HG03378 (cell line): Measurements from ENCODE around the gene ABHD14A.
A peak's percentile ranks its signal among the peaks of the same experiment; 100 is the strongest.

Experiments
- ATAC-seq: cut with Tn5 transposase; IDR thresholded peaks from one replicate; pipeline ENCODE4 v1.9.1; 2021; ENCODE audit warnings: mild to moderate bottlenecking, moderate library complexity; ENCODE audit not compliant: unreplicated experiment

The ABHD14A gene

GRCh38 chr3:51940648-51941462, 34.0 kb upstream of the ABHD14A start:
- ATAC-seq: no peak

- ATAC-seq: no peak
Observed at GRCh38 chr3:51941463-51941797, 33.4 kb upstream of the ABHD14A start.

- ATAC-seq: peak; percentile 87
Observed at GRCh38 chr3:51941798-51942602, 32.9 kb upstream of the ABHD14A start, which contains the start of the genes PARP3 and RRP9. Gene PARP3, plus strand, starts transcription at chr3:51942363. Its CDS starts 993 bp downstream, at chr3:51943356. Gene RRP9, minus strand, starts transcription at chr3:51941904. Its CDS starts 37 bp downstream, at chr3:51941867.

GRCh38 chr3:51942603-51943450, 32.0 kb upstream of the ABHD14A start:
- ATAC-seq: no peak

- ATAC-seq: no peak
Observed at GRCh38 chr3:51943451-51944391, 31.1 kb upstream of the ABHD14A start.

- ATAC-seq: no peak
Observed at GRCh38 chr3:51944451-51945021, 30.3 kb upstream of the ABHD14A start.

- ATAC-seq: no peak
Observed at GRCh38 chr3:51945031-51945840, 29.6 kb upstream of the ABHD14A start.

GRCh38 chr3:51945926-51946705, 28.7 kb upstream of the ABHD14A start:
- ATAC-seq: no peak

GRCh38 chr3:51946796-51947195, 28.1 kb upstream of the ABHD14A start:
- no peak for ATAC-seq

GRCh38 chr3:51947215-51947900, 27.5 kb upstream of the ABHD14A start:
- no peak for ATAC-seq

- ATAC-seq: no peak
Observed at GRCh38 chr3:51948016-51948580, 26.8 kb upstream of the ABHD14A start.

- ATAC-seq: no peak
Observed at GRCh38 chr3:51949121-51949520, 25.7 kb upstream of the ABHD14A start.

- ATAC-seq: no peak
Observed at GRCh38 chr3:51950899-51951298, 24.0 kb upstream of the ABHD14A start.

GRCh38 chr3:51953445-51953844, 21.4 kb upstream of the ABHD14A start:
- no peak for ATAC-seq

GRCh38 chr3:51954105-51954504, 20.8 kb upstream of the ABHD14A start:
- no peak for ATAC-seq

- no peak for ATAC-seq
Observed at GRCh38 chr3:51954713-51955112, 20.2 kb upstream of the ABHD14A start.
